MG63 (cell line): Measurements from ENCODE around the gene NDUFA8. TPM values are rescaled to one million over a fixed set of nuclear protein-coding genes. Genes with fewer than 3 reads are reported as not detected.

Experiments
- DNase-seq: peaks from one replicate; pipeline ENCODE4 v3.0.0-alpha.2; 2020
- H3K27me3 ChIP-seq: fragments of 250-450 bp; sonication (Bioruptor Pico); 2 replicates; pipeline ENCODE4 v1.5.1; 2020; ENCODE audit warnings: mild to moderate bottlenecking, moderate library complexity
- H3K36me3 ChIP-seq: fragments of 250-450 bp; sonication (Bioruptor Pico); 2 replicates; pipeline ENCODE4 v1.5.1; 2020; ENCODE audit warnings: mild to moderate bottlenecking, moderate library complexity
- H3K4me3 ChIP-seq: fragments of 250-450 bp; sonication (Bioruptor Pico); 2 replicates; pipeline ENCODE4 v1.5.1; 2020; ENCODE audit warnings: mild to moderate bottlenecking, moderate library complexity
- H3K9me3 ChIP-seq: fragments of 250-450 bp; sonication (Bioruptor Pico); 2 replicates; pipeline ENCODE4 v1.5.1; 2020; ENCODE audit warnings: mild to moderate bottlenecking, moderate library complexity
- total RNA-seq: library from RNA; depleted of rRNA; stranded (reverse); fragments of >200 nt; shearing (Covaris generic); gene quantifications from 2 replicates; pipeline ENCODE4 v1.2.3, GENCODE V29; 2014; ENCODE audit warnings: low replicate concordance

NDUFA8 gene
- total RNA-seq, 1 experiment from 2014 or later = 68.0 TPM

DNA sequence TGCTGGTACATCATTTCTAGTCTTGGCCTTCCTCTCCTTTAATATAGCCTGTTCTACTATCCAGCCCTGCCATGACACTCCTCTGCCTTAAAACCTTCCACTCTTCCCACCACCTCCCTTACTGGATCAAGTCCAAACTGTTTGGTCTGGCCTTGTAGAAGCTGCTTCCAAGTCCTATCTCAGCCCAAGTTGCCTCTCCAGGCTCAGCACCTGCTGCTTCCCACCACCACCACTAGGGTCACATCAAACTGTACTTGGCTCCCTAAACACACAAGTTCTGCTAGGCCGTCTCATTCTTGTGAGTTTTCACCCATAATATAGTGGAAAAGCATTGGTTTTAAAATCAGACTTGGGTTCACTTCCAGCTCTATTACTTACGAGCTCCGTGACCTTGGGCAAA lies 1.4 kb downstream of the NDUFA8 start:
- H3K4me3 ChIP-seq = peak overlapping the region; percentile 88; the same call in 1 of the 2 replicates
- peaks cover 8% of the 10 kb centered on the region for H3K27me3 ChIP-seq
- H3K36me3 ChIP-seq = no peaks in the 10 kb centered on the region
- peaks cover 2% of the 10 kb centered on the region; the same call in 1 of the 2 replicates for H3K9me3 ChIP-seq
- peak; percentile 47 for DNase-seq

DNA sequence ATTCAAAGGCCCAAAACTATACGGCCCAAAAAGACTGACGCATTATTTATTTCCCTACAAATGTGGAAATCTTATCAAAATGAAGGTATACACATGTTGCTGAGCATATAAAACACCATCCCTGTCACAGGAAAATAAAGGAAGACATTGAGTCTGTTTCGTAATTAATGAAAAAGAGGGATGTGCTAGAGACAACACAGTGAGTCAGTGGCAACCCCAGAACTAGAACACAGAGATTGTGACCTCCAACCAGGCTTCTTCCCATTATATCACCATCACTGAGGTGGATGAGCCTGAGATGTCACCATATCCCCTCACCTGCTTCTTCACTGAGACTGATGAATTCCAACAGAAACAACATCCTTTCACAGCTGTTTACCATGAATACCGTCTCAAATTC lies 3.8 kb downstream of the NDUFA8 start:
- H3K27me3 ChIP-seq = peaks cover 4% of the 10 kb centered on the region; the same call in 1 of the 2 replicates

DNA sequence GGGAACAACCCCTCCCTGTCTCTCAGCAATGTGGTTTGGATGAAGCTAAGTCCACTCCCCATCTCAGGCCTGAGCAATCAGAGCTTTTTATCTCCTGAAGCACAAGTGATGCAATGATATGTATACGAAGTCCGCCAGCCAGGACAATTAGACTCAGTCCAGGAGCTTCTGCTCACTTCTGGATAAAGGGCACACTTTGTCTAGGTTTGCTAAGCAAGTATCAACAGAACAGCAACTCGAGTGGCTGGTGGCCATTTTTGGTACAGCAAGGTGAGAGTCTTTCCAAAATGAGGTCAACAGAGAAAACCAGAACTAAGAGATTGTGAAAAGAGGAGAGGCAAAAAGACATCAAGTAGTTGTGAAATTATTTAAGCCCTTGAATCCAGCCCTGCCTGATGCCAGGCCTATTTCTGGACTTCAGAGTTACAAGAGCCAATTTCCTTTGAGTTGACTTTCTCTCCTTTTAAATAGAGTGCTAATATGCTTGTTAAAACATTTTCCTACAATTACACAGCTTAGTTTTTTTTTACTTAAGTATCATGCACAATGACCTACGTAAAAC lies 8.2 kb downstream of the NDUFA8 start:
- peaks cover 11% of the 10 kb centered on the region for H3K36me3 ChIP-seq
- DNase-seq = no peak
- no peaks in the 10 kb centered on the region for H3K9me3 ChIP-seq
- no peak overlapping the region for H3K4me3 ChIP-seq
- no peaks in the 10 kb centered on the region for H3K27me3 ChIP-seq

More for the DNA sequence above, 3.8 kb downstream of the NDUFA8 start:
- Histone ChIP-seq H3K36me3 (no peaks in the 10 kb centered on the region; the same call in none of the 2 replicates), H3K4me3 (no peak overlapping the region), H3K9me3 (no peaks in the 10 kb centered on the region)
- no peak for DNase-seq

DNA sequence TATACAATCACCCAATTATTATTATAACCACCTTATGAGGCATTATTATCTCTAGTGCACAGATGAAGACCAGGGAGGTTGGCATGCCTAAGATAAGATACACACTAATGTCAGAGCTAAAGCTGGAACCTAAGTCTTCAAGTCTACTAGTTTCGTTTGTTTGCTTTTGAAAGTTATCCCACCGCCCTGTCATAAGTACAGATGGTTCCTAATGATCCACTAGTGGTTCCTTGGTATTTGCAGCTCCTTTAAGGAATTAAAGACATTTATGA lies 14.1 kb downstream of the NDUFA8 start:
- DNase-seq = no peak
- Histone ChIP-seq H3K27me3 (no peaks in the 10 kb centered on the region), H3K9me3 (no peaks in the 10 kb centered on the region), H3K4me3 (no peak overlapping the region), H3K36me3 (peaks cover 29% of the 10 kb centered on the region)

DNA sequence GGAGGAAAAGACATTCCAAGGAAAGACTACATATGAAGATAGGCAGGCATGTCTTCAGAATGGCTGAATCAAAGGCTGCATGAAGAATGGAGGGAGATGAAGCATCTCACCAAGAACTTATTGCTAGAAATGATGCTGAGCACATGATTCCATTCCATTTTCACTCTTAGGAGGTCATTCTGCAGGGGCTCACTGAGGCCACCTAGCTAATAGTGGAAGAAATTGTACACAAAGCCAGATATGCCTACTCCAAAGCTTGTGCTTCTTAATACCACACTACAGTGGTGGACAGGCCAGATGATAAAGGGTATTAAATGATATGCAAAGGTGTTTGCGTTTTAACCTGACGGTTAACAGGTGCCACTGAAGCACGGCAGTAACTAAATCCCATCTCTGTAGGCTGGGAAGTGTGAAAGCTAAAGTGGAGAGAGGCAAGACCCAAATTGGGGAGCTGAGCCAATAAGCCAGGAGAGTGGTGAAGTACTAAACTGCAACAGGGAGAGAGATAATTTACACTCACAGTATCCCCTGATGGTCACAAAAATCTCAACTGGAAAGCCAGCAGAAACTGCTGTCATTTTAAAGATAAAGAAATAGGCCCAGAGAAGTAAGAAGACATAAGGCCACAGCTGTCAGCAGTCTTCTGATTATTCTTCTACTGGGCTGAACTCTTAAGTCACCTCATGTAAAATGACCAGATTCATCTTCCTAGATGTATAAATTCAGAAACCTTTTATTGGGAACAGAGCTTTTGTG lies 14.6 kb downstream of the NDUFA8 start:
- Histone ChIP-seq H3K36me3 (peaks cover 28% of the 10 kb centered on the region), H3K9me3 (no peaks in the 10 kb centered on the region), H3K4me3 (no peak overlapping the region), H3K27me3 (no peaks in the 10 kb centered on the region)
- no peak for DNase-seq

DNA sequence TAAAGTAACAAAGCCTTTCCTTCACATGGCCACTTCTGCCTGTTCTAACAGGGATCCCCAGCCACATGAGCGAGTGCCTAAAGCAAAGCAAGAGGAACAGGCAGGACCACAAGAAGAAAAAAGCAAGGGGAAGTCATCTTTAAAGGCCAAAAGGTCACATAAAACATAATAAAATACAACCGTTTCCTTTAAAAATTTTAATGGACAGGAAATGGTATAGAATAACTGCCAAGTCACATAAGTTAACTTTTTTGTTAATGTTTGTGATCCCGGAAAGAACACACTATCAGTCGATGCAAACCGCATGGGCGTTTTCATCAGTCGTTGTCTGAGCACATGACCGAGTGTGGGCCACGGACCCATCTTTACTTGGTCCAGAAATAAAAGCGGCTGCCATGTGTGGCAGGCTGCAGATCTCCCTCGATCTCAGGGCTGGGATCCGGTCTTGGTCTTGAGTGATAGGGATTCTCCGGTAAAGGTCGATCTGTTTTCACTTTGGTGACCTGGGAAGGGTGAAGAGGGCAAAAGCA lies 15.6 kb downstream of the NDUFA8 start:
- no peaks in the 10 kb centered on the region for H3K27me3 ChIP-seq
- no peaks in the 10 kb centered on the region for H3K9me3 ChIP-seq
- H3K4me3 ChIP-seq = no peak overlapping the region
- H3K36me3 ChIP-seq = peaks cover 28% of the 10 kb centered on the region
- no peak for DNase-seq

DNA sequence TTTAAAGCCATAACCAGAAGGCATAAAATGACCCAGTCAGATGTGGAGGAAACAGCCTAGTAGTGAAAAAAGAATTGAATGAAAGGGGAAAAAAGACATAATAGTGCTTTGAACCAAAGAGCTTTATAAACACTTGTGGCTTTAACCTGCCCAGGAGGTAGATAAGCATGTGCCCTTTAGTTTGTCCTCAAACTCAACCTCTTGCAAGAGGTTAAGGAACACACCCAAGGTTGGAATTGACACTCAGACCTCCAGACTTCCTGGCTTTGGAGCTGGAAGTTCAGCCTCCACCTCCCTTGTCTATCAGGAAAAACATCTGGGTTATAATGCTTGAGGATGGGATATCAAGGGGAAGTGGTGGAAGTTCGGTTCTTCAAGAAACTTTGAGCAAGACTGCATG lies 16.3 kb downstream of the NDUFA8 start:
- Histone ChIP-seq H3K9me3 (no peaks in the 10 kb centered on the region), H3K4me3 (no peak overlapping the region), H3K27me3 (no peaks in the 10 kb centered on the region), H3K36me3 (peaks cover 28% of the 10 kb centered on the region)
- DNase-seq = no peak

DNA sequence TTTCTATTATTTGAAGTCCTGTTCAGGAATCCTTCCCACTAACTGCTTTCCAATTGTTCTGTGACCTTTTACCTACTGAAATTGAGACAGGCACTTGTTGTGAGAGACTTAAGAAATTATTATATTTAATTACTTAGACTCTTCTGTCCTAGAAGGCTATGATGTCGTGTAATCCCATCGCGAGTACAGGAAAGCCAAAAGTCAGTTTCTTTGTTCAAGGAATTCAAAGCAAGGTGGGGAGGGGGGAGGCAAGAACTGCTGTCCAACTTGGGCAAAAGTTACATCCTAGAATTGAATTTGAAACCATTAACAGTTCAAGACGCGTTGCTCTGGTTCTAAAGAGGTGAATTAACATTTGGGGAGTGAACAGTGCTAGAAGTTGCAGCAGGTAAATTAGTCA lies 17.9 kb downstream of the NDUFA8 start:
- no peaks in the 10 kb centered on the region for H3K27me3 ChIP-seq
- DNase-seq = no peak
- H3K9me3 ChIP-seq = no peaks in the 10 kb centered on the region
- H3K4me3 ChIP-seq = no peak overlapping the region
- peaks cover 19% of the 10 kb centered on the region for H3K36me3 ChIP-seq

DNA sequence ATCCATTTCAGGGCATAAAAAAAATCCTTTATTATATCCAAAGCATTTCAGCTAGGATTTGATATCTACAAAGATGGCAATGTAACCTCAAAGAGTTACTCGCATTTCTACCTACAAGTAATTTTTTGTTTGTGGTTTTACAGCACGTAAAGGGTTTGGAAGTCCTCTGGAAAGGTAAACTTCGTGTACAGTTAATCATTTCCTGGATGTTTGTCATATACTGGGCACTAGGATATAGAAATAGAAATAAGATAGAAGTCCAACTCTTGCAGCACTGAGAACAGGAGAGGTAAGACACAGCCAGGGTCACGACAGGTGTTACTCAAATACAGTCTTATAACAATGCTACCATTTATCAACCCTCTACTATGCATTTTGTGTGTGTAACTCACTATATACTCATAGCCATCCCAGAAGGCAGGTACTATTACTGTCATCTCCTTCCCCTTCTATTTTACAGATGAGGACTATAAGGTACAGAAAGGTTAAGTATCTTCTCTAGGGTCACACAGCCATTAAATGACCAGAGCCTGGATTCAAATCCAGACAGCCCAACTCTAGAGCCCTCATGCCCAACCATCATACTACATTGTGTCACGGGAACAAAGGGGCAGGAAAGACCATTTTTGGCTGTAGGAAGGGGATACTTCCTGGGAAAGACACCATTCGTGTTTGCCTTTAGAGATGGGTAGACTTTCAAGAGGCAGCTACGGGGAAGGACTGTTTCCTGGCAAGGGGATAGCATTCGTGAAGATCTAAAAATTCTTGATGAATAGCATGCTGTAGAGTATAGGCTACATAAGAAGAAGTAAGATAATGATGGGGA lies 19.0 kb downstream of the NDUFA8 start:
- Histone ChIP-seq H3K27me3 (no peaks in the 10 kb centered on the region), H3K36me3 (peaks cover 19% of the 10 kb centered on the region), H3K4me3 (no peak overlapping the region), H3K9me3 (no peaks in the 10 kb centered on the region)
- DNase-seq = no peak

DNA sequence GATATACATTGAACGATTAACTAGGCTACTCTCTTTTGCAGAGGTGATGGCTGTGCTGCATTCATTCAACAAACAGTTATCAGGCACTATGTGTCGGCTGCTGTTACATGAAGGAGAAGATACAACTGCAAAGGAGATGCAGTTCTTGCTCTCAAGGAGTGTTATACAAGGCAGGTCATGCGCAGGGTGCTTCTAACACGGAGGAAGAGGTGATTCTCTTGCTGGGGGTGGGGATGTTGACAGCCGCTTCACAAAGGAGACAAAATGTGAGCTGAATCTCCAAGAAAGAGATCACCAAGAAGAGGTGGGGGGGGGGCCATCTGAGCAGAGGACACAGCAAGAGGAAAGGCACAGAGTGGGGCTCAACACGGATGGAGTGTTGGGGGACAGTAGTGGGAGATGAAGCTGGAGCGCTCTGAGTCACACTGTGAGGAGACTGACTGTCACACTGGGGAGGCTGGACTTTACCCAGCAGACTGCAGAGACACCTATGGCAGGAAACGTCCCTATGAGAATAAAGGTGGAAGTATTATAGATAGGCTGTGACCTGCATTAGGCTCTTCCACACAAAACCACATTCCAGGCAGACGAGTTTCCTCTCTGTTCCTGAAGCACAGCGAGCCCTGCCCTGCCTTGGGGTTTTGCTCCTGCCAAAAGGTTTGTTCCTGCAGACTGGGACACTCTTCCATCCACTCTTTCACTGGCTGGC lies 20.9 kb downstream of the NDUFA8 start:
- no peak for DNase-seq

DNA sequence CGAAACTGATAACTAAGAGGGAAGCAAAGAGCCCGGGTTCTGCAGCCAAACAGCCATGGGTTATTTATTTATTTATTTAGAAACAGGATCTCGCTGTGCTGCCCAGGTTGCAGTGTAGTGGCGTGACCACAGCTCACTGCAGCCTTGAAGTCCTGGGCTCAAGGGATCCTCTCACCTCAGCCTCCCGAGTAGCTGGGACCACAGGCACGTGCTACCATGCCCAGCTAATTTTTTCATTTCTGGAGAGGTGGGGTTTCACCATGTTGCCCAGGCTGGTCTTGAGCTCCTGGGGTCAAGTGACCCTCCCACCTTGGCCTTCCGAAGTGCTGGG lies 24.1 kb downstream of the NDUFA8 start:
- H3K36me3 ChIP-seq = no peaks in the 10 kb centered on the region
- no peaks in the 10 kb centered on the region for H3K9me3 ChIP-seq
- H3K4me3 ChIP-seq = no peak overlapping the region
- no peak for DNase-seq
- H3K27me3 ChIP-seq = no peaks in the 10 kb centered on the region

More for the DNA sequence above, 20.9 kb downstream of the NDUFA8 start:
- Histone ChIP-seq H3K4me3 (no peak overlapping the region), H3K9me3 (no peaks in the 10 kb centered on the region), H3K36me3 (peaks cover 9% of the 10 kb centered on the region), H3K27me3 (no peaks in the 10 kb centered on the region)

DNA sequence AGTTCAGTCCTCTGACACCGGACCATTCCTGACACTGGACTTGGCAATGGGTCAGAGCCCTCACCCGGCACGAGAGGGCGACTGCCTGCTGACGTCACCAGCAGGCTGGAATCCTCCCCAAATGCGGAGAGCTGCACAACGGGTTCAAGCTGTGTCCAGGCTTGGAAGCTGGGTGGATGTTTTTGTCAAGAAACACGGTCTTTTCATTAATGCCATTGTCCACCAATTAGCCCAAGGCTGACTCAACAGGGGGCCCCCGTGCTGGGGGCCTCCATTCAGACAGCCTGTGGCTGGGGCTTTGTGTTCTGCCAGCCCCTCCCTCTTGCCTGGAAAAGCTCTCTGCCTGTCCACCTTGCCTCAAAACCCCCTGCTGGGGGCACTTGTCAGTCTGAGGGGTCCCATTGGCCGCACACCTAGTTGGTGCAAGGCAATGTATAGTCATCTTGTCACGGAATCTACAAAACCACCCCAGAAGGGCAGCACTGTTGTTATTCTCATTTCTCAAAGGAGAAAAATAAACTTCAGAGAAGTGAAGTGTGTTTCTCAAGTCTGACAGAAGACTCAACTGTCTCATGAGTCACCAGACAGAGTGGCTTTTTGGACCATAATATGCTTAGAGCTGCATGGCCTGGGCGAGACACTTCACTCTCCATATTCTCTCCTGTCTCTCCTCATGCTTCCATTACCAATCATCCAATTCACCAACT lies 24.6 kb downstream of the NDUFA8 start:
- H3K27me3 ChIP-seq = no peaks in the 10 kb centered on the region
- H3K36me3 ChIP-seq = no peaks in the 10 kb centered on the region
- no peaks in the 10 kb centered on the region for H3K9me3 ChIP-seq
- DNase-seq = no peak
- H3K4me3 ChIP-seq = no peak overlapping the region

DNA sequence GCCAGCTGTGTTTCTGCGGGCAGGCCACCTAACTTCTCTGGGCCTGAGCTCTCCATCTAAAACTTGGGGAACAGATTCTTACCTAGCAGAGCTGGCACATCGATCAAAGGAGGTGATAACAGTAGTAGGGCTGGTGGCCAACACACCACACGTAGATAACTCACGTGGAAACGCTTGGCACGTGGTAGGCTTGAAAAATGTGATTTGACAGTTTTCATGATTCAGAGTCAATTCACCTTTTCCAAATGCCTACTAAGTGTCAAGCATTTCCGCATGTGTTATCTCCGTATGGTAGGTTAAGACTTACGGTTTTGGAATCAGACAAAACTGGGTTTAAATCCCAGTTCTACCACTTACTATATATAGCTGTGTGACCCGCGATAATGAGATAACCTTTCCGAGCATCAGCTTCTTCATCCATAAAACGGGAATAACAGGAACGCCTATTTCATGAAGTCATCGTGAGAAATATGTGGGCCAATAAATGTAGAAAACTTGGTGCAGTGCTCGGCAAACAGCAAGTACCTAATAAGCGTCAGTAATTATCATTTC lies 25.5 kb downstream of the NDUFA8 start:
- DNase-seq = no peak
- Histone ChIP-seq H3K4me3 (no peak overlapping the region), H3K27me3 (no peaks in the 10 kb centered on the region), H3K36me3 (no peaks in the 10 kb centered on the region), H3K9me3 (no peaks in the 10 kb centered on the region)

DNA sequence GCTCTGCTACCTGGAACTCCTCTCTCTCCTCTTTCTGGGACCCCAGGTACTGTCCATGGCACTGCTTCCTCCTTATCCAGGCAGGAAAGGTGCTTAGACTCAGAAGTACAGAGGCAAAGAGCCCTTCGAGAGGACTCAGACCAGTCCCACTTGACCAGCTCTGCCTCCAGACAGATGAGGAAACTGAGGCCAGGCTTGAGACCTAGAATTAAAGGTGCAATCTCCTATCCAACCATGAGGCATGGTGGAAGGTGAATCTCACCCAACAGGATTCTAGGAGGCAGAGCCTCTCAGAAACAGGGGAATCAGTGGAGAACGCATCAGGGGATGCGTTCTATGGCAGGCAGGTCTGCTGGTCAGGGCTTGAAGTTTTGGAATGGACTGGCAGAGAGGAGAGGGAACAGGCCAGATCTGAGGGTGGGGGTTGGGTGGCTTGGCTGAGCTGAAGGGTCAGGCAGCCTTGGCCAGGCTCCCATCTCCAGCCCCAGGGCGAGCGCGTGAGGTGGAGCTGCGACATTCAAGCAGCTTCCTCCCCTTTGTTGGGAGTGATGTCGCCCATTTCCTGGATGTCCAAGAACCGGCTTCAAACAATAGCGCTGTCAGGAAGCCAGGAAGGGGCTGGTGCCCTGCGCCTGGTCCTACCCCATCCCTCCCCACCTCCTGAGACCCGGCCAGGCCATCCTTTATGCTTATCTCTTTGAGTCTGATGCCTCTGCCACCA lies 26.2 kb downstream of the NDUFA8 start:
- no peak overlapping the region for H3K4me3 ChIP-seq
- DNase-seq = no peak
- H3K9me3 ChIP-seq = no peaks in the 10 kb centered on the region
- no peaks in the 10 kb centered on the region for H3K36me3 ChIP-seq
- H3K27me3 ChIP-seq = no peaks in the 10 kb centered on the region

DNA sequence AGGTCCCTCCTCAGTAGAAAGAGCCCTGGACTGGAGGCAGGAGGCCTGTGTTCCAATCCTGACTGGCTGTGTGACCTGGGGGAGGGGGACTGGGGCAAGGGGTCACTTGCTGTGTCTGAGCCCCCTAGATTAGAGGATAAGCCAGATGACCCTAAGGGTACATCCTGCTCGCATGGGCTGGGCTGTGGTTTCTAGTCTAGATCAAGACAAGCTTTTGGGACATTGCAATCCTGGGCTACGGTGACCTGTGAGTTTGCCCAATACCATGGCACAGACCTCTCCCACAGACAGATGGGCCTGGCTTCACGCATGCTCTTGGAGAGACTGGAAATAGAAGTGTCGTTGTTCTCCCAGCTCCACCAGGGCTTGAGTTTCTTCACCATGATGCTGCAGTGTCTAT lies 27.0 kb downstream of the NDUFA8 start:
- H3K9me3 ChIP-seq = no peaks in the 10 kb centered on the region
- H3K27me3 ChIP-seq = no peaks in the 10 kb centered on the region
- DNase-seq = no peak
- no peak overlapping the region for H3K4me3 ChIP-seq
- no peaks in the 10 kb centered on the region for H3K36me3 ChIP-seq
